Panc1 (cell line): ENCODE results near the gene SDC4. TPM values are rescaled to one million over a fixed set of nuclear protein-coding genes. Genes with fewer than 3 reads are reported as not detected.
A peak's percentile ranks its signal among the peaks of the same experiment; 100 is the strongest.

Experiments used
- ATAC-seq: fragments of 200-7000 bp; cut with Tn5 transposase; 2 replicates; pipeline ENCODE4 v1.9.1; 2020; ENCODE audit warnings: mild to moderate bottlenecking, moderate library complexity
- BruUV-seq: library from RNA; stranded (reverse); fragments of 400-500 nt; replicated peaks from 2 replicates; lab custom pipeline; 2021; lab: Mats Ljungman, UMichigan
- CTCF ChIA-PET: fragments of 300-600 bp; sonication (Branson Sonifier 250); formaldehyde crosslinking; loops from one replicate; lab custom pipeline; 2022; ENCODE audit warnings: antibody characterized with exemption; lab: Charles Lee
- POLR2A ChIA-PET: fragments of 300-600 bp; sonication (Branson Sonifier 250); formaldehyde crosslinking; loops from one replicate; lab custom pipeline; 2022; ENCODE audit warnings: antibody characterized with exemption; lab: Charles Lee
- DNase-seq: peaks from one replicate; pipeline ENCODE4 v3.0.0-alpha.2; 2010; ENCODE audit warnings: low read depth, low spot score
- H3K27ac ChIP-seq: 2 replicates; pipeline ENCODE4 v1.5.1; 2011; ENCODE audit warnings: mild to moderate bottlenecking, low read length, inconsistent platforms
- H3K27me3 ChIP-seq: fragments of 200-500 bp; sonication (Bioruptor generic); 2 replicates; pipeline ENCODE4 v1.6.0; 2014; ENCODE audit warnings: low read length, inconsistent platforms; ENCODE audit not compliant: control insufficient read depth, insufficient read depth
- H3K36me3 ChIP-seq: fragments of 200-500 bp; sonication (Bioruptor generic); 2 replicates; pipeline ENCODE4 v1.5.1; 2014; ENCODE audit warnings: inconsistent platforms, mild to moderate bottlenecking, low read length, moderate library complexity; ENCODE audit not compliant: control insufficient read depth, insufficient read depth
- H3K4me1 ChIP-seq: 2 replicates; pipeline ENCODE4 v1.5.1; 2011; ENCODE audit warnings: inconsistent platforms, mild to moderate bottlenecking, low read length, moderate library complexity; ENCODE audit not compliant: control insufficient read depth, insufficient read depth
- H3K4me3 ChIP-seq, 2 experiments: 2 replicates each; pipeline ENCODE4 v1.5.1; 2011 to 2012; ENCODE audit warnings: low read depth in 2 of 2, low read length in 2 of 2, mild to moderate bottlenecking in 2 of 2, inconsistent platforms in 1 of 2, moderate library complexity in 1 of 2
- H3K9me3 ChIP-seq: fragments of 200-500 bp; sonication (Bioruptor generic); 2 replicates; pipeline ENCODE4 v1.5.1; 2014; ENCODE audit warnings: low read depth, mild to moderate bottlenecking, inconsistent platforms, low read length, moderate library complexity; ENCODE audit not compliant: control insufficient read depth, insufficient read depth
- CTCF ChIP-seq: fragments of 450-650 bp; IDR thresholded peaks from 2 replicates; pipeline ENCODE4 v1.5.1; 2017; ENCODE audit warnings: mild to moderate bottlenecking
- POLR2AphosphoS5 ChIP-seq: IDR thresholded peaks from 2 replicates; pipeline ENCODE4 v1.6.1; 2012; ENCODE audit warnings: mild to moderate bottlenecking, low read depth, low read length, moderate library complexity
- REST ChIP-seq, 2 experiments: IDR thresholded peaks; 2 replicates each; pipeline ENCODE4 v1.6.1; 2011 to 2012; ENCODE audit warnings: low read depth in 2 of 2, control low read depth in 1 of 2, low read length in 1 of 2, mild to moderate bottlenecking in 1 of 2, moderate library complexity in 1 of 2; ENCODE audit not compliant: insufficient read depth in 1 of 2
- SIN3A ChIP-seq: IDR thresholded peaks from 2 replicates; pipeline ENCODE4 v1.6.1; 2012; ENCODE audit warnings: low read depth, mild to moderate bottlenecking, low read length, moderate library complexity, borderline replicate concordance; ENCODE audit not compliant: insufficient read depth
- TCF7L2 ChIP-seq: IDR thresholded peaks from 2 replicates; pipeline ENCODE4 v1.6.1; 2011; ENCODE audit warnings: mild to moderate bottlenecking, low read depth, low read length, inconsistent platforms
- in situ Hi-C: cut with HindIII; loops from 2 replicates; pipeline ENCODE4 v1.10.0; 2016; ENCODE audit warnings: low sequenced_read_pairs, low pct_unique_long_range_greater_than_20kb
- intact Hi-C: fragments of 100-400 bp; cut with micrococcal nuclease; formaldehyde crosslinking; loops from one replicate; pipeline ENCODE4 v1.10.0; 2022; ENCODE audit not compliant: unreplicated experiment
- total RNA-seq: library from RNA; stranded (reverse); gene quantifications from one replicate; pipeline ENCODE4 v1.2.1, GENCODE V29; 2021; ENCODE audit not compliant: unreplicated experiment

The SDC4 gene
- total RNA-seq, 1 experiment from 2014 or later: 93.3 TPM

- ATAC-seq (no peak), DNase-seq (no peak)
- ChIA-PET CTCF (no interaction called here), POLR2A (no interaction called here)
- TF ChIP-seq SIN3A: no peak
- TF ChIP-seq REST (IDR thresholded peaks at IDR 0.05; ENCODE audit: insufficient read depth in 1 of 2, low read depth in 2 of 2, low read length in 1 of 2): no peak
- no peak for TF ChIP-seq TCF7L2
- TF ChIP-seq POLR2AphosphoS5: no peak
- Histone ChIP-seq H3K9me3 (no peaks in the 10 kb centered on the region), H3K27ac (no peak overlapping the region), H3K27me3 (no peaks in the 10 kb centered on the region), H3K36me3 (peaks cover 16% of the 10 kb centered on the region), H3K4me3 (no peak overlapping the region), H3K4me1 (peaks cover 6% of the 10 kb centered on the region)
- in situ Hi-C loops (no loop called here), intact Hi-C loops (loop anchor here (10.0 kb wide), 1 partner anchor 449 kb away; no protein-coding TSS in a partner anchor)
- no TSS peak for BruUV-seq
Observed at GRCh38 chr20:45325371-45325770, 22.9 kb downstream of the SDC4 start.

- no peak overlapping the region for H3K27ac ChIP-seq
- no peak overlapping the region for H3K4me3 ChIP-seq
- no TSS peak for BruUV-seq
- H3K36me3 ChIP-seq: 0 out of 2 replicates have a peak, but pooled peaks cover 7% of the 10 kb centered on the region
- ChIA-PET POLR2A (no interaction called here), CTCF (interaction anchor here (0.6 to 1.5 kb wide), 3 partner anchors 12 to 445 kb away, joined by 3 to 10 read pairs (median 3); no protein-coding TSS in a partner anchor)
- TF ChIP-seq POLR2AphosphoS5: no peak; the same call in 1 of the 2 replicates
- no peak for TF ChIP-seq CTCF
- no peak for TF ChIP-seq REST (IDR thresholded peaks at IDR 0.05; ENCODE audit: insufficient read depth in 1 of 2, low read depth in 2 of 2, low read length in 1 of 2)
- no peak for TF ChIP-seq SIN3A
- no peak for TF ChIP-seq TCF7L2
- ATAC-seq (0 out of 2 replicates have a peak, but pooled peaks have one; percentile 15), DNase-seq (no peak)
- in situ Hi-C loops: no loop called here
- peaks cover 6% of the 10 kb centered on the region for H3K4me1 ChIP-seq
- no peaks in the 10 kb centered on the region for H3K9me3 ChIP-seq
- intact Hi-C loops: loop anchor here (5.0 to 10.0 kb wide), 2 partner anchors 114 to 451 kb away; no protein-coding TSS in a partner anchor
- H3K27me3 ChIP-seq: no peaks in the 10 kb centered on the region
Observed at GRCh38 chr20:45323731-45324130, 24.5 kb downstream of the SDC4 start.
